ENCODE results near the gene DLK2. TPM values are rescaled to one million over a fixed set of nuclear protein-coding genes. Genes with fewer than 3 reads are reported as not detected.

Gene DLK2
- total RNA-seq, 1 donor from 2014 or later = 1.1 TPM

GRCh38 chr6:43408259-43408658, 47.1 kb downstream of the DLK2 start:
- Mint-ChIP-seq H3K4me3 (ENCODE audit: unreplicated experiment) (no peak overlapping the region), H3K9me3 (ENCODE audit: low read depth) (no peaks in the 10 kb centered on the region), H3K27me3 (ENCODE audit: low read depth) (peaks cover 31% of the 10 kb centered on the region)

GRCh38 chr6:43407296-43407695, 48.1 kb downstream of the DLK2 start:
- no peak for TF ChIP-seq CTCF (IDR thresholded peaks at IDR 0.05)
- no peaks in the 10 kb centered on the region for H3K4me1 Mint-ChIP-seq (ENCODE audit: low read depth)
- no peak overlapping the region for H3K27ac Mint-ChIP-seq (ENCODE audit: unreplicated experiment)
- H3K36me3 Mint-ChIP-seq (ENCODE audit: low read depth) = peaks cover 4% of the 10 kb centered on the region
- H3K27me3 Mint-ChIP-seq (ENCODE audit: low read depth) = peaks cover 33% of the 10 kb centered on the region
- H3K4me3 Mint-ChIP-seq (ENCODE audit: unreplicated experiment) = no peak overlapping the region
- DNase-seq (ENCODE audit: low spot score) = no peak
- no peaks in the 10 kb centered on the region for H3K9me3 Mint-ChIP-seq (ENCODE audit: low read depth)

More at GRCh38 chr6:43408259-43408658, 47.1 kb downstream of the DLK2 start:
- no peak for DNase-seq (ENCODE audit: low spot score)
- no peaks in the 10 kb centered on the region for H3K4me1 Mint-ChIP-seq (ENCODE audit: low read depth)
- no peak for TF ChIP-seq CTCF (IDR thresholded peaks at IDR 0.05)
- no peak overlapping the region for H3K27ac Mint-ChIP-seq (ENCODE audit: unreplicated experiment)
- H3K36me3 Mint-ChIP-seq (ENCODE audit: low read depth) = peaks cover 4% of the 10 kb centered on the region

GRCh38 chr6:43405354-43405753, 50.0 kb downstream of the DLK2 start:
- DNase-seq (ENCODE audit: low spot score) = no peak
- Mint-ChIP-seq H3K27ac (ENCODE audit: unreplicated experiment) (no peak overlapping the region), H3K4me3 (ENCODE audit: unreplicated experiment) (no peak overlapping the region), H3K4me1 (ENCODE audit: low read depth) (no peaks in the 10 kb centered on the region), H3K36me3 (ENCODE audit: low read depth) (peaks cover 3% of the 10 kb centered on the region), H3K27me3 (ENCODE audit: low read depth) (peaks cover 36% of the 10 kb centered on the region), H3K9me3 (ENCODE audit: low read depth) (no peaks in the 10 kb centered on the region)
- TF ChIP-seq CTCF (IDR thresholded peaks at IDR 0.05) = no peak

- peak; percentile 12 for TF ChIP-seq CTCF (IDR thresholded peaks at IDR 0.05)
- Mint-ChIP-seq H3K27me3 (ENCODE audit: low read depth) (peaks cover 26% of the 10 kb centered on the region), H3K27ac (ENCODE audit: unreplicated experiment) (no peak overlapping the region), H3K4me3 (ENCODE audit: unreplicated experiment) (no peak overlapping the region), H3K4me1 (ENCODE audit: low read depth) (no peaks in the 10 kb centered on the region), H3K36me3 (ENCODE audit: low read depth) (peaks cover 3% of the 10 kb centered on the region), H3K9me3 (ENCODE audit: low read depth) (no peaks in the 10 kb centered on the region)
- DNase-seq (ENCODE audit: low spot score) = no peak
Observed at GRCh38 chr6:43402820-43403219, 52.5 kb downstream of the DLK2 start.

- Mint-ChIP-seq H3K36me3 (ENCODE audit: low read depth) (peaks cover 3% of the 10 kb centered on the region), H3K4me1 (ENCODE audit: low read depth) (no peaks in the 10 kb centered on the region), H3K4me3 (ENCODE audit: unreplicated experiment) (no peak overlapping the region), H3K9me3 (ENCODE audit: low read depth) (no peaks in the 10 kb centered on the region), H3K27me3 (ENCODE audit: low read depth) (peaks cover 22% of the 10 kb centered on the region), H3K27ac (ENCODE audit: unreplicated experiment) (no peak overlapping the region)
- no peak for DNase-seq (ENCODE audit: low spot score)
- TF ChIP-seq CTCF (IDR thresholded peaks at IDR 0.05) = no peak
Observed at GRCh38 chr6:43401730-43402129, 53.6 kb downstream of the DLK2 start.

Small RNA genes within 50 kb of the gene (microRNA-seq; reads per million reads assigned to microRNA genes)
- gene MIR6780B (ENCODE audit: borderline number of aligned reads) = not detected

Other genes starting within 250 kb of the DLK2 start
- 22.8 to 34.1 TPM (median 24.5 TPM) in 3 replicates for gene DNPH1, start 226.1 kb downstream of the DLK2 start, total RNA-seq
- gene TTBK1, start 212.1 kb downstream of the DLK2 start, total RNA-seq = 0.07 TPM in 1 of 3 replicates, not detected in the others
- gene SLC22A7, start 157.3 kb downstream of the DLK2 start, total RNA-seq = not detected in 3 replicates
- 0.47 to 0.94 TPM (median 0.72 TPM) in 3 replicates for gene CRIP3, start 146.7 kb downstream of the DLK2 start, total RNA-seq
- gene ZNF318, start 85.9 kb downstream of the DLK2 start, total RNA-seq = 18.7 to 23.6 TPM (median 19.8 TPM) in 3 replicates
- gene ABCC10, start 28.0 kb downstream of the DLK2 start, total RNA-seq = 42.5 to 43.2 TPM (median 43.1 TPM) in 3 replicates
- 27.7 to 35.3 TPM (median 31.0 TPM) in 3 replicates for gene TJAP1, start 22.0 kb upstream of the DLK2 start, total RNA-seq
- 0.24 to 0.62 TPM (median 0.49 TPM) in 3 replicates for gene LRRC73, start 54.8 kb upstream of the DLK2 start, total RNA-seq
- 131 to 142 TPM (median 133 TPM) in 3 replicates for gene YIPF3, start 61.4 kb upstream of the DLK2 start, total RNA-seq
- 19.3 to 28.2 TPM (median 20.1 TPM) in 3 replicates for gene POLR1C, start 61.5 kb upstream of the DLK2 start, total RNA-seq
- gene XPO5, start 120.5 kb upstream of the DLK2 start, total RNA-seq = 32.4 to 42.7 TPM (median 38.7 TPM) in 3 replicates
- gene POLH, start 120.6 kb upstream of the DLK2 start, total RNA-seq = 21.2 to 28.4 TPM (median 25.8 TPM) in 3 replicates
- 49.5 to 131 TPM (median 126 TPM) in 3 replicates for gene GTPBP2, start 173.7 kb upstream of the DLK2 start, total RNA-seq
- 14.3 to 24.9 TPM (median 22.8 TPM) in 3 replicates for gene MAD2L1BP, start 180.3 kb upstream of the DLK2 start, total RNA-seq
- gene RSPH9, start 189.5 kb upstream of the DLK2 start, total RNA-seq = 0.22 to 0.38 TPM (median 0.22 TPM) in 3 replicates
- 26.3 to 27.4 TPM (median 26.8 TPM) in 3 replicates for gene MRPS18A, start 232.2 kb upstream of the DLK2 start, total RNA-seq